ENCODE data around the gene BTG3.

DNA sequence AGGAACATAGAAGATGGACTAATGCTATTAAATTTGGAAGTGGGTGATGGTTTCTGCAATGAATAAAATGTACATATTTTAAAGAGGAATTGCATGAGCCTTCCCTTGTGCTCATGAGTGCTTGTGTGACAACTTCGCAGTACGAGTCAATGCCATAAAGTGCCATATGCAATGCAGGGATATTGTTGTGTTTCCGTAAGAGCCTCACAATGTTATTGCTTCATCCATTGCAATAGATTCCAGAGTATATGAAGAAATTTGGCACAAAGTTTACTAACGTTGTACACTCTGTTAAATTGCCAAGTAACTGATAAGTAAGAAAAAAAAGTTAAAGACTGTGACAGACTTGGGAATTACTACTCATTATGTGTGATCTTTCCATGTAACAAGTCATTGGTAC, 22.3 kb downstream of the BTG3 start:
- no peak for TF ChIP-seq POLR2A (IDR thresholded peaks at IDR 0.05)
- TF ChIP-seq, protein P1, sequence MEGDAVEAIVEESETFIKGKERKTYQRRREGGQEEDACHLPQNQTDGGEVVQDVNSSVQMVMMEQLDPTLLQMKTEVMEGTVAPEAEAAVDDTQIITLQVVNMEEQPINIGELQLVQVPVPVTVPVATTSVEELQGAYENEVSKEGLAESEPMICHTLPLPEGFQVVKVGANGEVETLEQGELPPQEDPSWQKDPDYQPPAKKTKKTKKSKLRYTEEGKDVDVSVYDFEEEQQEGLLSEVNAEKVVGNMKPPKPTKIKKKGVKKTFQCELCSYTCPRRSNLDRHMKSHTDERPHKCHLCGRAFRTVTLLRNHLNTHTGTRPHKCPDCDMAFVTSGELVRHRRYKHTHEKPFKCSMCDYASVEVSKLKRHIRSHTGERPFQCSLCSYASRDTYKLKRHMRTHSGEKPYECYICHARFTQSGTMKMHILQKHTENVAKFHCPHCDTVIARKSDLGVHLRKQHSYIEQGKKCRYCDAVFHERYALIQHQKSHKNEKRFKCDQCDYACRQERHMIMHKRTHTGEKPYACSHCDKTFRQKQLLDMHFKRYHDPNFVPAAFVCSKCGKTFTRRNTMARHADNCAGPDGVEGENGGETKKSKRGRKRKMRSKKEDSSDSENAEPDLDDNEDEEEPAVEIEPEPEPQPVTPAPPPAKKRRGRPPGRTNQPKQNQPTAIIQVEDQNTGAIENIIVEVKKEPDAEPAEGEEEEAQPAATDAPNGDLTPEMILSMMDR (IDR thresholded peaks at IDR 0.05) = no peak
